ENCODE measurements around the gene TDRKH.

- no peak for TF ChIP-seq ZBTB3 (CRISPR knock-in tag; IDR thresholded peaks at IDR 0.05; ENCODE audit: borderline replicate concordance, low read depth)
- no peak for TF ChIP-seq ZZZ3 (CRISPR knock-in tag; IDR thresholded peaks at IDR 0.05; ENCODE audit: borderline replicate concordance)
Measured at GRCh38 chr1:151783796-151784195, 6.5 kb downstream of the TDRKH start.
